OCI-LY1 (cell line): ENCODE results near the gene SMG9.

Experiments
- H2AFZ ChIP-seq: fragments of 200-600 bp; sonication (generic), shearing (Covaris generic); 2 replicates; pipeline ENCODE4 v1.6.0; 2014; ENCODE audit warnings: antibody characterized with exemption, mild to moderate bottlenecking, low read length
- H3F3A ChIP-seq: fragments of 200-600 bp; sonication (generic), shearing (Covaris generic); 2 replicates; pipeline ENCODE4 v1.6.0; 2014; ENCODE audit warnings: mild to moderate bottlenecking, antibody characterized with exemption, low read length, moderate library complexity; ENCODE audit not compliant: insufficient read depth
- H3K27ac ChIP-seq: fragments of 200-600 bp; sonication (generic); 2 replicates; pipeline ENCODE4 v1.5.1; 2014; ENCODE audit warnings: low read length, mixed run types, mild to moderate bottlenecking, low read depth; ENCODE audit not compliant: poor library complexity, severe bottlenecking
- H3K27me3 ChIP-seq: fragments of 200-600 bp; sonication (generic); 2 replicates; pipeline ENCODE4 v1.6.0; 2014; ENCODE audit warnings: antibody characterized with exemption, mild to moderate bottlenecking, low read length, moderate library complexity; ENCODE audit not compliant: insufficient read depth
- H3K36me3 ChIP-seq: fragments of 200-600 bp; sonication (generic); 2 replicates; pipeline ENCODE4 v1.6.1; 2014; ENCODE audit warnings: mild to moderate bottlenecking, antibody characterized with exemption, low read length, moderate library complexity, mixed read lengths; ENCODE audit not compliant: insufficient read depth
- H3K4me1 ChIP-seq: fragments of 200-600 bp; sonication (generic); 2 replicates; pipeline ENCODE4 v1.5.1; 2014; ENCODE audit warnings: mild to moderate bottlenecking, low read length, moderate library complexity; ENCODE audit not compliant: insufficient read depth, severe bottlenecking
- H3K4me2 ChIP-seq: fragments of 200-600 bp; sonication (generic), shearing (Covaris generic); 2 replicates; pipeline ENCODE4 v1.6.1; 2014; ENCODE audit warnings: low read length
- H3K4me3 ChIP-seq: fragments of 200-600 bp; sonication (generic); 2 replicates; pipeline ENCODE4 v1.5.1; 2014; ENCODE audit warnings: low read length, low read depth, mild to moderate bottlenecking, mixed read lengths; ENCODE audit not compliant: poor library complexity, severe bottlenecking
- H3K79me2 ChIP-seq: fragments of 200-600 bp; shearing (Covaris generic); 2 replicates; pipeline ENCODE4 v1.6.1; 2016; ENCODE audit warnings: mixed run types, low read length, mixed read lengths; ENCODE audit not compliant: insufficient read depth
- H3K9ac ChIP-seq: fragments of 200-600 bp; sonication (generic), shearing (Covaris generic); 2 replicates; pipeline ENCODE4 v1.6.1; 2014; ENCODE audit warnings: mild to moderate bottlenecking, low read length, mixed read lengths
- H3K9me2 ChIP-seq: fragments of 200-600 bp; sonication (generic), shearing (Covaris generic); 2 replicates; pipeline ENCODE4 v1.6.1; 2014; ENCODE audit warnings: low read depth, mild to moderate bottlenecking, low read length, mixed read lengths
- H3K9me3 ChIP-seq: fragments of 200-600 bp; shearing (Covaris generic); 2 replicates; pipeline ENCODE4 v1.6.1; 2014; ENCODE audit warnings: low read length, mixed read lengths
- H4K20me1 ChIP-seq: fragments of 200-600 bp; sonication (generic), shearing (Covaris generic); 2 replicates; pipeline ENCODE4 v1.6.0; 2016; ENCODE audit warnings: mild to moderate bottlenecking, low read length; ENCODE audit not compliant: insufficient read depth
- CTCF ChIP-seq: fragments of 200-600 bp; sonication (generic), shearing (Covaris generic); IDR thresholded peaks from 2 replicates; pipeline ENCODE4 v1.5.1; 2017; ENCODE audit warnings: mild to moderate bottlenecking, antibody characterized with exemption, low read length, moderate library complexity, mixed read lengths
- EZH2 ChIP-seq: fragments of 200-600 bp; sonication (generic), shearing (Covaris generic); IDR thresholded peaks from 2 replicates; pipeline ENCODE4 v1.8.0; 2017; ENCODE audit warnings: borderline replicate concordance, mixed run types, mild to moderate bottlenecking, antibody characterized with exemption, low read length, moderate library complexity, mixed read lengths

Gene SMG9

DNA sequence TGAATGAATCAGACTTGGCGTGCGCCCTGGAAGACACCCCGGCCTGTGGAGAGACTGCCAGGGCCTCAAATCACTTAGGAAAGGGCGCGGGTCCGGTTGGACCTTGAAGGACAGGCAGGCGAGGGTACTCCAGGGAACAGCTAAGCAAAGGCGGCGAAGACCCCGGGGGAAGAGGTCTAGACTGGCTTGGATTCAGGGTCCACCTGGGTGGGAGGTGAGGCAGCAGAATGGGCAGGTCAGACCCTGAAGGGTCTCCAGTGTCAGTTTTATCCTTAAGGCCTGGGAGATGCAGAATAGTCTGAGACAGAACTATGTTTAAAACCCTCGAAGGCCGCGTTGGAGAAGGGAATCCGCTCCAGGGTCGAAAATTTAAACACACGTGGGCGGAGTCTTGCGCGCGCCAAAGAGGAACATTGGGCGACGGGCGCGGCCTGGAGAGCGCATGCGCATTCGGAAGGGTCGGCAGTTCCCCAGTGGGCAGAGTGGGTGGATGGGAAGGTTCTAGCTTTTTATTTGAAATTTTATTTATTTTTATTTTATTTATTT is 567 bp upstream of the SMG9 start:
- H2AFZ ChIP-seq, result no peak overlapping the region
- no peaks in the 10 kb centered on the region for H3K9me2 ChIP-seq
- no peaks in the 10 kb centered on the region for H4K20me1 ChIP-seq
- H3K4me3 ChIP-seq, result peak overlapping the region; percentile 90
- H3K36me3 ChIP-seq, result peaks cover 21% of the 10 kb centered on the region; the same call in 1 of the 2 replicates
- H3K27me3 ChIP-seq, result no peaks in the 10 kb centered on the region
- H3K79me2 ChIP-seq, result no peaks in the 10 kb centered on the region
- H3K9ac ChIP-seq, result peak overlapping the region; percentile 99
- peak overlapping the region; percentile 96 for H3K27ac ChIP-seq
- H3K4me2 ChIP-seq, result peak overlapping the region; percentile 85
- H3K9me3 ChIP-seq, result no peaks in the 10 kb centered on the region
- H3F3A ChIP-seq, result 0 out of 2 replicates have a peak, but pooled peaks cover 4% of the 10 kb centered on the region
- H3K4me1 ChIP-seq, result peaks cover 52% of the 10 kb centered on the region
- TF ChIP-seq EZH2 (no peak), CTCF (no peak)

- Histone ChIP-seq H3K27ac (peak overlapping the region; percentile 96), H3K4me2 (peak overlapping the region; percentile 85), H3K79me2 (no peaks in the 10 kb centered on the region), H3F3A (0 out of 2 replicates have a peak, but pooled peaks cover 4% of the 10 kb centered on the region), H2AFZ (no peak overlapping the region), H3K27me3 (no peaks in the 10 kb centered on the region), H3K4me3 (peak overlapping the region; percentile 90), H3K36me3 (peaks cover 32% of the 10 kb centered on the region; the same call in 1 of the 2 replicates), H3K9ac (peak overlapping the region; percentile 99), H3K9me3 (no peaks in the 10 kb centered on the region), H3K9me2 (no peaks in the 10 kb centered on the region), H3K4me1 (peaks cover 45% of the 10 kb centered on the region), H4K20me1 (no peaks in the 10 kb centered on the region)
- TF ChIP-seq EZH2 (no peak), CTCF (no peak)
Measured at GRCh38 chr19:43754253-43754502, 584 bp downstream of the SMG9 start.

- peaks cover 50% of the 10 kb centered on the region for H3K36me3 ChIP-seq
- H2AFZ ChIP-seq, result no peak overlapping the region
- no peaks in the 10 kb centered on the region for H3K9me3 ChIP-seq
- no peaks in the 10 kb centered on the region for H3K27me3 ChIP-seq
- no peak overlapping the region for H3K4me3 ChIP-seq
- H3F3A ChIP-seq, result 0 out of 2 replicates have a peak, but pooled peaks cover 4% of the 10 kb centered on the region
- no peak for TF ChIP-seq EZH2
- no peak for TF ChIP-seq CTCF
- peaks cover 46% of the 10 kb centered on the region for H3K4me1 ChIP-seq
- H3K4me2 ChIP-seq, result no peak overlapping the region
- no peaks in the 10 kb centered on the region for H4K20me1 ChIP-seq
- peak overlapping the region; percentile 96 for H3K27ac ChIP-seq
- H3K79me2 ChIP-seq, result no peaks in the 10 kb centered on the region
- no peak overlapping the region for H3K9ac ChIP-seq
- H3K9me2 ChIP-seq, result no peaks in the 10 kb centered on the region
Measured at GRCh38 chr19:43752287-43752875, 2.4 kb downstream of the SMG9 start.
